HepG2 (cell line): ENCODE results near the gene ZDHHC3. TPM values are rescaled to one million over a fixed set of nuclear protein-coding genes. Genes with fewer than 3 reads are reported as not detected.

Experiments
- AKNA ChIP-seq: sonication (generic); formaldehyde crosslinking; IDR thresholded peaks from 2 replicates; pipeline ENCODE4 v1.4.0; 2020; ENCODE audit warnings: missing genetic modification reagents, borderline replicate concordance
- ATF7 ChIP-seq, 2 experiments: fragments of 450-650 bp in 1 of 2; sonication (generic) in 1 of 2; formaldehyde crosslinking in 1 of 2; IDR thresholded peaks; 2 replicates each; pipeline versions ENCODE4 v1.4.0 to v1.6.1; 2016 to 2020; ENCODE audit warnings: antibody characterized with exemption in 1 of 2, mild to moderate bottlenecking in 1 of 2, missing genetic modification reagents in 1 of 2
- ATF7-NPFF ChIP-seq: sonication (generic); formaldehyde crosslinking; IDR thresholded peaks from 2 replicates; pipeline ENCODE4 v1.8.1; 2023; ENCODE audit warnings: mild to moderate bottlenecking, low read depth, missing genetic modification reagents, moderate library complexity
- ELF4 ChIP-seq: sonication (generic); formaldehyde crosslinking; IDR thresholded peaks from 2 replicates; pipeline ENCODE4 v1.5.0; 2020; ENCODE audit warnings: missing genetic modification reagents, mild to moderate bottlenecking, moderate library complexity, borderline replicate concordance
- HMGXB4 ChIP-seq, 2 experiments: sonication (generic) in 1 of 2; formaldehyde crosslinking in 1 of 2; IDR thresholded peaks; 2 replicates each; pipeline versions ENCODE4 v1.4.0 to v1.6.1; 2018 to 2020; ENCODE audit warnings: missing genetic modification reagents in 2 of 2, borderline replicate concordance in 1 of 2, low read depth in 1 of 2, mild to moderate bottlenecking in 1 of 2, missing biosample characterization in 1 of 2
- KDM2A ChIP-seq: sonication (generic); formaldehyde crosslinking; IDR thresholded peaks from 2 replicates; pipeline ENCODE4 v1.4.0; 2020; ENCODE audit warnings: low read depth, missing genetic modification reagents, borderline replicate concordance
- MIER2 ChIP-seq: IDR thresholded peaks from 2 replicates; pipeline ENCODE4 v1.6.1; 2016; ENCODE audit warnings: missing biosample characterization, missing genetic modification reagents
- MTA1 ChIP-seq: sonication (generic); formaldehyde crosslinking; IDR thresholded peaks from 2 replicates; pipeline ENCODE4 v1.4.0; 2020; ENCODE audit warnings: missing genetic modification reagents, mild to moderate bottlenecking, borderline replicate concordance
- NONO ChIP-seq, 2 experiments: fragments of 450-650 bp in 1 of 2; sonication (generic) in 1 of 2; formaldehyde crosslinking in 1 of 2; IDR thresholded peaks in 1 of 2; conservative IDR thresholded peaks in 1 of 2; 2 replicates each; pipeline versions ENCODE4 v1.6.1 to v1.8.0; 2017 to 2022; ENCODE audit warnings: mild to moderate bottlenecking in 1 of 2, missing genetic modification reagents in 1 of 2, moderate library complexity in 1 of 2
- PHB2 ChIP-seq: fragments of 450-650 bp; IDR thresholded peaks from 2 replicates; pipeline ENCODE4 v1.6.1; 2018; ENCODE audit not compliant: partially characterized antibody
- SALL1 ChIP-seq: sonication (generic); formaldehyde crosslinking; IDR thresholded peaks from 2 replicates; pipeline ENCODE4 v1.8.0; 2022; ENCODE audit warnings: mild to moderate bottlenecking, missing genetic modification reagents
- SRSF4 ChIP-seq: fragments of 200-400 bp; formaldehyde crosslinking; IDR thresholded peaks from one replicate; pipeline ENCODE4 v1.6.1; 2018; ENCODE audit warnings: mild to moderate bottlenecking, low read depth, low read length, moderate library complexity; ENCODE audit not compliant: poor library complexity, severe bottlenecking
- SYNCRIP ChIP-seq: fragments of 200-400 bp; formaldehyde crosslinking; IDR thresholded peaks from 2 replicates; pipeline ENCODE4 v1.6.1; 2018; ENCODE audit warnings: mild to moderate bottlenecking, low read depth, low read length; ENCODE audit not compliant: insufficient read depth
- TCF12 ChIP-seq, 2 experiments: fragments of 450-650 bp in 1 of 2; sonication (generic) in 1 of 2; formaldehyde crosslinking in 1 of 2; IDR thresholded peaks; 2 replicates each; pipeline versions ENCODE4 v1.6.1 to v1.8.0; 2017 to 2022; ENCODE audit warnings: antibody characterized with exemption in 1 of 2, mild to moderate bottlenecking in 1 of 2, missing genetic modification reagents in 1 of 2, moderate library complexity in 1 of 2
- TP53 ChIP-seq: sonication (generic); formaldehyde crosslinking; conservative IDR thresholded peaks from 2 replicates; pipeline ENCODE4 v1.4.0; 2020; ENCODE audit warnings: missing genetic modification reagents
- XRCC5 ChIP-seq: fragments of 200-400 bp; formaldehyde crosslinking; optimal IDR thresholded peaks from 2 replicates; pipeline ENCODE3; 2017; ENCODE audit warnings: mild to moderate bottlenecking, low read length
- ZBTB8A ChIP-seq: sonication (generic); formaldehyde crosslinking; IDR thresholded peaks from 2 replicates; pipeline ENCODE4 v1.4.0; 2020; ENCODE audit warnings: mild to moderate bottlenecking, low read depth, missing genetic modification reagents, borderline replicate concordance
- ZNF337 ChIP-seq: sonication (generic); formaldehyde crosslinking; IDR thresholded peaks from 2 replicates; pipeline ENCODE4 v1.5.1; 2020; ENCODE audit warnings: missing genetic modification reagents, low read depth, mild to moderate bottlenecking, borderline replicate concordance
- ZNF362 ChIP-seq: sonication (generic); formaldehyde crosslinking; IDR thresholded peaks from 2 replicates; pipeline ENCODE4 v1.4.0; 2020; ENCODE audit warnings: missing genetic modification reagents, mild to moderate bottlenecking, borderline replicate concordance
- ZNF451 ChIP-seq: sonication (generic); formaldehyde crosslinking; IDR thresholded peaks from 2 replicates; pipeline ENCODE4 v1.5.0; 2020; ENCODE audit warnings: mild to moderate bottlenecking, missing genetic modification reagents
- polyA plus RNA-seq, 8 experiments: library from polyadenylated mRNA; depleted of rRNA in 3 of 8; stranded (reverse) in 7 of 8; unstranded in 1 of 8; fragments of >200 nt; fragmentation: Illumina TruSeq in 4 of 8; extraction: Trizol in 4 of 8; gene quantifications; 2 replicates each; pipeline versions ENCODE4 v1.2.1 to v1.2.3, GENCODE V29; 2011 to 2016; ENCODE audit warnings: low read depth in 4 of 8, missing spikeins in 1 of 8, mixed read lengths in 1 of 8; ENCODE audit not compliant: insufficient read depth in 1 of 8
- total RNA-seq, 5 experiments: library from RNA; depleted of rRNA; stranded (reverse); fragments of >200 nt; fragmentation: Illumina TruSeq; extraction: Trizol; gene quantifications; 2 replicates each; pipeline ENCODE4 v1.2.3, GENCODE V29; 2016; ENCODE audit warnings: low read depth in 1 of 5

The ZDHHC3 gene
- total and polyA plus RNA-seq, 2 of the 13 experiments (the other 11 are each of a cell fraction or from before 2014, with no cell fraction given) = 44.1 to 65.7 TPM

GRCh38 chr3:44913868-44914468 is 62.0 kb downstream of the ZDHHC3 start (continued):
- TF ChIP-seq NONO (IDR thresholded peaks at IDR 0.05) (no peak), NONO (CRISPR knock-in tag; conservative IDR thresholded peaks at IDR 0.05) (peak; percentile 42; the same call in 1 of the 2 replicates), KDM2A (0 out of 2 replicates have a peak, but pooled peaks have one; percentile 41), SALL1 (CRISPR knock-in tag) (peak; percentile 51), AKNA (CRISPR knock-in tag) (no peak), ZNF337 (CRISPR knock-in tag) (no peak), ATF7-NPFF (CRISPR knock-in tag) (no peak), PHB2 (no peak), SRSF4 (no peak), MIER2 (peak; percentile 90), ELF4 (CRISPR knock-in tag) (no peak), MTA1 (CRISPR knock-in tag) (no peak), ZBTB8A (CRISPR knock-in tag) (no peak), SYNCRIP (no peak), ZNF362 (no peak), HMGXB4 (CRISPR knock-in tag; IDR thresholded peaks at IDR 0.05; ENCODE audit: borderline replicate concordance in 1 of 2, low read depth in 1 of 2) (no peak), ATF7 (IDR thresholded peaks at IDR 0.05) (no peak), ATF7 (CRISPR knock-in tag; IDR thresholded peaks at IDR 0.05) (no peak), XRCC5 (peak; percentile 85), TP53 (CRISPR knock-in tag) (no peak), TCF12 (IDR thresholded peaks at IDR 0.05) (no peak), TCF12 (CRISPR knock-in tag; IDR thresholded peaks at IDR 0.05) (no peak), ZNF451 (no peak)
